GM18519 (cell line): Measurements from ENCODE around the gene SMAP1.

Source experiments
- ATAC-seq: cut with Tn5 transposase; IDR thresholded peaks from one replicate; pipeline ENCODE4 v1.9.1; 2021; ENCODE audit warnings: mild to moderate bottlenecking, moderate library complexity; ENCODE audit not compliant: unreplicated experiment, low FRiP score

The SMAP1 gene

GRCh38 chr6:70884074-70884983, 216.6 kb downstream of the SMAP1 start:
- ATAC-seq, result no peak

- no peak for ATAC-seq
Observed at GRCh38 chr6:70886071-70886470, 218.4 kb downstream of the SMAP1 start.

GRCh38 chr6:70886661-70887060, 219.0 kb downstream of the SMAP1 start:
- ATAC-seq, result no peak

GRCh38 chr6:70889270-70889669, 221.6 kb downstream of the SMAP1 start:
- no peak for ATAC-seq

GRCh38 chr6:70894001-70894400, 226.3 kb downstream of the SMAP1 start:
- ATAC-seq, result no peak

- ATAC-seq, result no peak
Observed at GRCh38 chr6:70900047-70900446, 232.4 kb downstream of the SMAP1 start.

- no peak for ATAC-seq
Observed at GRCh38 chr6:70901324-70901723, 233.6 kb downstream of the SMAP1 start.

GRCh38 chr6:70903665-70904452, 236.2 kb downstream of the SMAP1 start:
- no peak for ATAC-seq

GRCh38 chr6:70905742-70906141, 238.1 kb downstream of the SMAP1 start:
- no peak for ATAC-seq
